Uterus (tissue), 4 donors: Measurements from ENCODE around the gene CIRBP. TPM values are rescaled to one million over a fixed set of nuclear protein-coding genes. Genes with fewer than 3 reads are reported as not detected.
A peak's percentile ranks its signal among the peaks of the same experiment; 100 is the strongest.

Source experiments
- DNase-seq, 2 donors: peaks; one replicate each; pipeline ENCODE4 v3.0.0-alpha.2; 2019 to 2020
- H3K27ac ChIP-seq, 2 donors: fragments of 200-600 bp; sonication (generic); 1 replicate in 1 of 2; 2 replicates in 1 of 2; pipeline ENCODE4 v1.5.1; 2016 to 2018
- H3K27me3 ChIP-seq, 2 donors: fragments of 200-600 bp; sonication (generic); one replicate each; pipeline ENCODE4 v1.5.1; 2018 to 2019; ENCODE audit warnings: control low read depth in 1 of 2
- H3K36me3 ChIP-seq, 2 donors: fragments of 200-600 bp; sonication (generic); one replicate each; pipeline ENCODE4 v1.5.1; 2019; ENCODE audit warnings: control low read depth in 1 of 2
- H3K4me1 ChIP-seq, 2 donors: fragments of 200-600 bp; sonication (generic); one replicate each; pipeline ENCODE4 v1.5.1; 2018 to 2019; ENCODE audit warnings: control low read depth in 1 of 2
- H3K4me3 ChIP-seq, 2 donors: fragments of 200-600 bp; sonication (generic); 1 replicate in 1 of 2; 2 replicates in 1 of 2; pipeline ENCODE4 v1.5.1; 2018 to 2019; ENCODE audit warnings: mild to moderate bottlenecking in 1 of 2
- H3K9me3 ChIP-seq, 2 donors: fragments of 200-600 bp; sonication (generic); one replicate each; pipeline ENCODE4 v1.5.1; 2019; ENCODE audit warnings: control low read depth in 1 of 2
- POLR2A ChIP-seq, 2 donors: fragments of 450-650 bp; IDR thresholded peaks; one replicate each; pipeline ENCODE4 v1.6.1; 2016; ENCODE audit warnings: antibody characterized with exemption in 2 of 2, mild to moderate bottlenecking in 1 of 2, moderate library complexity in 1 of 2
- intact Hi-C: fragments of 100-400 bp; cut with DNase I; formaldehyde crosslinking; loops from one replicate; pipeline ENCODE4 v1.15.1; 2023; ENCODE audit warnings: low total_unique reads
- total RNA-seq, 4 donors: library from RNA; depleted of rRNA in 3 of 4; stranded (reverse); fragments of >200 nt in 3 of 4; gene quantifications; one replicate each; pipeline versions ENCODE4 v1.1.0 to v1.2.4, GENCODE V29; 2014 to 2023
- TF ChIP-seq, protein P1 (sequence below), 4 experiments: fragments of 200-600 bp in 2 of 4; fragments of 450-650 bp in 2 of 4; sonication (generic) in 2 of 4; IDR thresholded peaks; one replicate each; pipeline ENCODE4 v1.5.1; 2016 to 2019; ENCODE audit warnings: antibody characterized with exemption in 4 of 4, mild to moderate bottlenecking in 2 of 4, moderate library complexity in 1 of 4
- donor health status: DM: yes; HTN: yes; CAD: no.

The CIRBP gene
- total RNA-seq, 4 donors from 2014 or later, result 235 to 950 (median 535) TPM

DNA sequence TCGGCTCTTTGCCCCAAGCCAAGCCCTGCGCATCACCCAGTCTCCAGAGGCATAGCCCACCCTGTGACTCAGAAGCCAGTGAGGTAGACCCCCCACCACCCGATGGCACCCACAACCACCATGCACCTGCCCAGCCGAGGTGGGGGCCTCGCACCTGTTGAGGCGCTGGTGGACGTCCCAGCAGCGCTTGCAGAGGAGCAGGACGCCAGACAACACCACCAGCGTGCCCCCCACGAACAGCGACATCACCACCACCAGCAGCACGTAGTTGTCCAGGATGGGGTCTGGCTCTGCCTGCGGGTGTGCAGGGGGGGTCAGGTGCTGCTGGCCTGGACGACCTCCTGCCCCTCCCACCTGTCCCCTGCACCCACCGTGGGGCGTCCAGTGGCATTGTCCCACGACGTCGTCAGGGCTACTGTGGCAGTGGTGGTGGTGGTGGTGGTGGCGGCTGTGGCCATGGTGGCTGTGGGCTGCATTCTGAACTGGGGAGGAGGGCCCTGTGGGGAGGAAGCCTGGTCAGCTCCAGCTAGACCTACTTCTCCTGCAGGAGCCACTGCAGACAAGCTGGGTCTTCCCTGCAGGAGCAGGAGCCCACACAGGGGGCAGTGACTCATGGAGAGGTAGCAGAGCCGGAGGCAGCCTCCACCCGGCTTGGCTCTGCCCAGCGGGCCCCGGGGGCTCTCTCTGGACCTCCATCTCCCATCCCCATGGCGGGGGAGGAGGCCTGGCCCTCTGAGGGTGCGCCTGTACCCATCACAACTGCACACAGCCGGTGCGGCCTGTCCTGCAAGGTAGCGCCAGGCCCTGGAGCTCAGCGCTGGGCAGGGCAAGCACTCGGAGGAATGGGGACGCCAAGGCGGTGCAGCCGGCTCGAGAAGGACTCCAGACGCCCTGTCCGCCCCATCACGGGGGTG lies 33.2 kb upstream of the CIRBP start:
- TF ChIP-seq POLR2A (IDR thresholded peaks at IDR 0.05), result no peak
- TF ChIP-seq, protein P1, sequence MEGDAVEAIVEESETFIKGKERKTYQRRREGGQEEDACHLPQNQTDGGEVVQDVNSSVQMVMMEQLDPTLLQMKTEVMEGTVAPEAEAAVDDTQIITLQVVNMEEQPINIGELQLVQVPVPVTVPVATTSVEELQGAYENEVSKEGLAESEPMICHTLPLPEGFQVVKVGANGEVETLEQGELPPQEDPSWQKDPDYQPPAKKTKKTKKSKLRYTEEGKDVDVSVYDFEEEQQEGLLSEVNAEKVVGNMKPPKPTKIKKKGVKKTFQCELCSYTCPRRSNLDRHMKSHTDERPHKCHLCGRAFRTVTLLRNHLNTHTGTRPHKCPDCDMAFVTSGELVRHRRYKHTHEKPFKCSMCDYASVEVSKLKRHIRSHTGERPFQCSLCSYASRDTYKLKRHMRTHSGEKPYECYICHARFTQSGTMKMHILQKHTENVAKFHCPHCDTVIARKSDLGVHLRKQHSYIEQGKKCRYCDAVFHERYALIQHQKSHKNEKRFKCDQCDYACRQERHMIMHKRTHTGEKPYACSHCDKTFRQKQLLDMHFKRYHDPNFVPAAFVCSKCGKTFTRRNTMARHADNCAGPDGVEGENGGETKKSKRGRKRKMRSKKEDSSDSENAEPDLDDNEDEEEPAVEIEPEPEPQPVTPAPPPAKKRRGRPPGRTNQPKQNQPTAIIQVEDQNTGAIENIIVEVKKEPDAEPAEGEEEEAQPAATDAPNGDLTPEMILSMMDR (IDR thresholded peaks at IDR 0.05), result no peak
- H3K27me3 ChIP-seq, result peaks cover 0 to 8% of the 10 kb centered on the region in 2 donors
- H3K27ac ChIP-seq, result no peak overlapping the region
- no peak overlapping the region for H3K4me3 ChIP-seq
- intact Hi-C loops, result no loop called here
- no peaks in the 10 kb centered on the region for H3K36me3 ChIP-seq
- DNase-seq, result no peak
- no peaks in the 10 kb centered on the region for H3K9me3 ChIP-seq
- peaks cover 0 to 16% of the 10 kb centered on the region in 2 donors for H3K4me1 ChIP-seq

DNA sequence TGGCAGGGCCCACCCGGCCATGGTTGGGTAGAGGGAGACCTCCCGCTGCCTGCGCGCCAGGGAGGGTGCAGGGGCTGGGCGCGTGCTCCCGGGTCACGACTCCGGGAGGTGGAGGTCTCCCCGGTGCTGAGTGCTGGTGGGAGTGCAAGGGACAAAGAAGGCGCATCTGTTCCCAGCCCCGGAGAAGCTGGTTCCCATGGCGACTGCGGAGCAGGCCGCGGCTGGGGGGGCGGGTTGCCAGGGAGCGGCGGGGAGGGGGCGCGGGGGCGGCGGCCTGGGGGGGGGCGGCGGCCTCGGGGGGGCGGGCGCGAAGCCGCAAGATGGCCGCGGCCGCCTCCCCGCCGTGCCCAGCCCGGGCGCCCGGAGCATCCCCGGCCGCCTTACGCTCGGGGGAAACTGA lies 32.6 kb upstream of the CIRBP start:
- intact Hi-C loops, result no loop called here
- no peak overlapping the region for H3K27ac ChIP-seq

DNA sequence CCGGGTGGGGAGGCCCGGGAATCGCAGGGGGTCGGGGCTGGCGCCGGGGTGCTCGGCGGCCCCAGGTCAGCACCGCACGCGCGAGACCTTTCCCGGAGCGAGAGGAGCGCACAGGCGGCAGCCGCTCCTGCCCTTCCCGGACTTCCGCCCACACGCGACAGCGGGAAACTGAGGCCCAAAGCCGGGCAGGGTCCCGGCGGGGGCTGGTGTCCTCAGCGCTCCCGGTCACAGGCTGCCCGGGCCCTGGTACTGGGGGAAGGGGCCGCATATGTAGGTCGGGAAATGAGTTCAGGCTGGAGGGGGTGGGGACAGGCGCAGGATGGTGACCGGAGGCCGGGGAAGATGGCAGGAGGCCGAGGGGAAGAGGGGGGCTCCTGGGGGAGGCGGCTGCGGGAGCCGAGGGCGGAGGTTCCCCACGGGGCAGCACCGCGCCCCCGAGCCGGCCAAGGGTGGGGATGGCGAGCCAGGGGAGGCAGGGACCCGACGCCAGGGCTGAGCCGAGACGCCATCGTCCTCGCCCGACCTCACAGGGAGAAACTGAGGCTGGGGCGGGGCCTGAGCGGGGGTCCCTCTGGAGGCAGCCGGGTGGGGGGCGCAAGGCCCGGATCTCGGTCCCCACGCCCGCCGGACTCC lies 32.0 kb upstream of the CIRBP start:
- intact Hi-C loops, result no loop called here
- TF ChIP-seq POLR2A (IDR thresholded peaks at IDR 0.05), result no peak
- TF ChIP-seq, protein P1 (IDR thresholded peaks at IDR 0.05), result no peak
- DNase-seq, result peak in 1 of 2 donors; percentile 61
- peaks cover 0 to 8% of the 10 kb centered on the region in 2 donors for H3K27me3 ChIP-seq
- H3K27ac ChIP-seq, result peak overlapping the region in 1 of 2 donors; percentile 97
- H3K36me3 ChIP-seq, result no peaks in the 10 kb centered on the region
- H3K4me1 ChIP-seq, result peaks cover 0 to 17% of the 10 kb centered on the region in 2 donors
- peak overlapping the region; percentile 39 to 49 for H3K4me3 ChIP-seq
- H3K9me3 ChIP-seq, result no peaks in the 10 kb centered on the region

More for the DNA sequence above, 32.6 kb upstream of the CIRBP start:
- Histone ChIP-seq H3K9me3 (no peaks in the 10 kb centered on the region), H3K4me1 (peaks cover 0 to 16% of the 10 kb centered on the region in 2 donors), H3K4me3 (peak overlapping the region in 1 of 2 donors; percentile 49), H3K36me3 (no peaks in the 10 kb centered on the region), H3K27me3 (peaks cover 0 to 8% of the 10 kb centered on the region in 2 donors)
- no peak for TF ChIP-seq POLR2A (IDR thresholded peaks at IDR 0.05)
- TF ChIP-seq, protein P1 (IDR thresholded peaks at IDR 0.05), result no peak
- no peak for DNase-seq

DNA sequence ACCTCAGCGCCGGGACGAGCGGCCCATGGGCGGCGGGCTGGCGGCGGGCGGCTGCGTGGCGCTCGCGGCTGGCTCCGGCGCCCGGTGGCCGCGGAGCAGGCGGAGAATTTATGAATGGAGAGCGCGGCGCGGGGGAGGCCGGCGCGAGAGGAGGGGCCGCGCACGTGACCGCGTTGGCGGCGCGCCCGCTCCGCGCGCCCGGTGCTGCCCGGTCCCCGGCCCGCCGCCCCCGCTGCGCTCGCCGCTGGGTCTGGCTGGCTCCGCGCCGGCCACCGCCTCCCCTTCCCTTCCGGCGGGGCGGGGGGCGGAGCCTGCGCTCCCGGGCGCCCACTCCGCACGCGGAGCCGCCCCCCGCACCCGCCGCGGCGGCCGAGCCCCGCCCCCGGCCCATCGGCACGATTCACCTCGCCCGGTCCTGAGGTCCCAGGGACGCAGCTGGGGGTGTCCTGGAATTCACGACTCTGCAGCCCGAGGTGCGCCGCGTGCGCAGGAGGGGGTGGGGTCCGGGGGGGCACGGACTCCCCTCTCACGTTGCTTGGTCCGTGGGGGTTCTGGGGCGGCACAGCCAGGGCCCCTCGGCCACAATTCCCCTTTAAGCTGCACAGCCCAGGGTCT lies 31.3 kb upstream of the CIRBP start, which contains the start of gene CBARP:
TSS of gene CBARP (minus strand) at position 252 of the 615 bp plus-strand sequence. CDS start 1,905 bp downstream, outside the sequence.
- intact Hi-C loops, result no loop called here
- DNase-seq, result peak; percentile 44 to 58
- Histone ChIP-seq H3K4me1 (peaks cover 0 to 21% of the 10 kb centered on the region in 2 donors), H3K27ac (peak within 1 kb of the TSS; percentile 93 to 97), H3K9me3 (no peaks in the 10 kb centered on the region), H3K4me3 (peak within 1 kb of the TSS; percentile 39 to 49), H3K36me3 (no peaks in the 10 kb centered on the region), H3K27me3 (peaks cover 0 to 8% of the 10 kb centered on the region in 2 donors)
- TF ChIP-seq POLR2A (IDR thresholded peaks at IDR 0.05), result no peak
- TF ChIP-seq, protein P1 (IDR thresholded peaks at IDR 0.05), result no peak
